HG03097 (cell line): ENCODE results near the gene PRDM2.
A peak's percentile ranks its signal among the peaks of the same experiment; 100 is the strongest.

ENCODE experiments used
- ATAC-seq: cut with Tn5 transposase; IDR thresholded peaks from one replicate; pipeline ENCODE4 v1.9.1; 2021; ENCODE audit not compliant: unreplicated experiment, low FRiP score

Gene PRDM2

GRCh38 chr1:13732971-13733667, 33.1 kb downstream of the PRDM2 start:
- ATAC-seq = no peak

GRCh38 chr1:13733711-13734110, 33.7 kb downstream of the PRDM2 start:
- ATAC-seq = no peak

GRCh38 chr1:13735168-13735930, 35.4 kb downstream of the PRDM2 start:
- no peak for ATAC-seq

- no peak for ATAC-seq
These were observed 37.4 kb downstream of the PRDM2 start for GRCh38 chr1:13737398-13737797.

GRCh38 chr1:13746342-13746741, 46.4 kb downstream of the PRDM2 start:
- no peak for ATAC-seq

- ATAC-seq = peak; percentile 75
These were observed 48.9 kb downstream of the PRDM2 start for GRCh38 chr1:13748610-13749505.

- peak; percentile 30 for ATAC-seq
These were observed 49.8 kb downstream of the PRDM2 start for GRCh38 chr1:13749543-13750341.

GRCh38 chr1:13751458-13751871, 51.5 kb downstream of the PRDM2 start:
- ATAC-seq = no peak

GRCh38 chr1:13751985-13752384, 52.0 kb downstream of the PRDM2 start:
- no peak for ATAC-seq

- ATAC-seq = no peak
These were observed 52.9 kb downstream of the PRDM2 start for GRCh38 chr1:13752852-13753251.

- peak; percentile 36 for ATAC-seq
These were observed 53.8 kb downstream of the PRDM2 start for GRCh38 chr1:13753636-13754402.

- no peak for ATAC-seq
These were observed 54.6 kb downstream of the PRDM2 start for GRCh38 chr1:13754510-13755103.

- no peak for ATAC-seq
These were observed 56.7 kb downstream of the PRDM2 start for GRCh38 chr1:13756557-13757315.

- no peak for ATAC-seq
These were observed 57.7 kb downstream of the PRDM2 start for GRCh38 chr1:13757693-13758092.

GRCh38 chr1:13759072-13759471, 59.1 kb downstream of the PRDM2 start:
- ATAC-seq = no peak

- no peak for ATAC-seq
These were observed 60.4 kb downstream of the PRDM2 start for GRCh38 chr1:13760340-13760739.

- ATAC-seq = no peak
These were observed 60.9 kb downstream of the PRDM2 start for GRCh38 chr1:13760921-13761320.

GRCh38 chr1:13761883-13762282, 61.9 kb downstream of the PRDM2 start:
- no peak for ATAC-seq
